HEK293T (cell line): ENCODE data around the gene TOP3A.
"Not testable (repeated sequence)": the region's sequence is repeated elsewhere in the genome, so short reads cannot be mapped to it uniquely, and the experiment has no call there.

ENCODE experiments used
- CTCF ChIA-PET: fragments of 350-600 bp; formaldehyde crosslinking; extraction: SDS; loops from one replicate; lab custom pipeline; 2021; ENCODE audit warnings: antibody characterized with exemption, inconsistent platforms; lab: Yijun Ruan, JAX
- POLR2A ChIA-PET: fragments of 350-600 bp; formaldehyde crosslinking; extraction: SDS; loops from one replicate; lab custom pipeline; 2020; ENCODE audit warnings: antibody characterized with exemption, inconsistent platforms; lab: Yijun Ruan, JAX
- DNase-seq: peaks from one replicate; pipeline ENCODE4 v3.0.0; 2012; ENCODE audit warnings: mixed read lengths; ENCODE audit errors: extremely low spot score
- ARNT ChIP-seq: fragments of 450-650 bp; IDR thresholded peaks from 2 replicates; pipeline ENCODE4 v1.6.1; 2017; ENCODE audit warnings: mild to moderate bottlenecking
- BHLHE40 ChIP-seq: fragments of 450-650 bp; IDR thresholded peaks from 2 replicates; pipeline ENCODE4 v1.6.1; 2016; ENCODE audit warnings: mild to moderate bottlenecking, moderate library complexity, borderline replicate concordance
- CTBP1 ChIP-seq: fragments of 450-650 bp; IDR thresholded peaks from 2 replicates; pipeline ENCODE4 v1.6.1; 2016; ENCODE audit warnings: borderline replicate concordance
- ELF4 ChIP-seq: fragments of 450-650 bp; IDR thresholded peaks from 2 replicates; pipeline ENCODE4 v1.6.1; 2017; ENCODE audit warnings: antibody characterized with exemption
- FOXA1 ChIP-seq: fragments of 450-650 bp; IDR thresholded peaks from 2 replicates; pipeline ENCODE4 v1.6.1; 2016; ENCODE audit warnings: mild to moderate bottlenecking
- FOXK2 ChIP-seq: fragments of 450-650 bp; IDR thresholded peaks from 2 replicates; pipeline ENCODE4 v1.6.1; 2016; ENCODE audit warnings: mild to moderate bottlenecking
- FOXM1 ChIP-seq: fragments of 450-650 bp; IDR thresholded peaks from 2 replicates; pipeline ENCODE4 v1.6.1; 2017; ENCODE audit warnings: mild to moderate bottlenecking, borderline replicate concordance
- HDGF ChIP-seq: fragments of 450-650 bp; IDR thresholded peaks from 2 replicates; pipeline ENCODE4 v1.6.1; 2017; ENCODE audit warnings: antibody characterized with exemption, borderline replicate concordance
- L3MBTL2 ChIP-seq: fragments of 450-650 bp; conservative IDR thresholded peaks from 2 replicates; pipeline ENCODE4 v1.6.1; 2016; ENCODE audit warnings: mild to moderate bottlenecking
- LEF1 ChIP-seq: fragments of 450-650 bp; IDR thresholded peaks from 2 replicates; pipeline ENCODE4 v1.6.1; 2017; ENCODE audit warnings: mild to moderate bottlenecking, borderline replicate concordance
- NFRKB ChIP-seq: fragments of 450-650 bp; IDR thresholded peaks from 2 replicates; pipeline ENCODE4 v1.6.1; 2016; ENCODE audit warnings: mild to moderate bottlenecking, moderate library complexity
- SP1 ChIP-seq: fragments of 450-650 bp; IDR thresholded peaks from 2 replicates; pipeline ENCODE4 v1.6.1; 2017
- SUZ12 ChIP-seq: fragments of 450-650 bp; IDR thresholded peaks from 2 replicates; pipeline ENCODE4 v1.6.1; 2016; ENCODE audit warnings: mild to moderate bottlenecking
- TARDBP ChIP-seq: fragments of 450-650 bp; IDR thresholded peaks from 2 replicates; pipeline ENCODE4 v1.6.1; 2016
- ZNF384 ChIP-seq: fragments of 450-650 bp; IDR thresholded peaks from 2 replicates; pipeline ENCODE4 v1.6.1; 2016
- TF ChIP-seq, protein P1 (sequence below): fragments of 450-650 bp; IDR thresholded peaks from 2 replicates; pipeline ENCODE4 v1.6.1; 2016

The TOP3A gene

DNA sequence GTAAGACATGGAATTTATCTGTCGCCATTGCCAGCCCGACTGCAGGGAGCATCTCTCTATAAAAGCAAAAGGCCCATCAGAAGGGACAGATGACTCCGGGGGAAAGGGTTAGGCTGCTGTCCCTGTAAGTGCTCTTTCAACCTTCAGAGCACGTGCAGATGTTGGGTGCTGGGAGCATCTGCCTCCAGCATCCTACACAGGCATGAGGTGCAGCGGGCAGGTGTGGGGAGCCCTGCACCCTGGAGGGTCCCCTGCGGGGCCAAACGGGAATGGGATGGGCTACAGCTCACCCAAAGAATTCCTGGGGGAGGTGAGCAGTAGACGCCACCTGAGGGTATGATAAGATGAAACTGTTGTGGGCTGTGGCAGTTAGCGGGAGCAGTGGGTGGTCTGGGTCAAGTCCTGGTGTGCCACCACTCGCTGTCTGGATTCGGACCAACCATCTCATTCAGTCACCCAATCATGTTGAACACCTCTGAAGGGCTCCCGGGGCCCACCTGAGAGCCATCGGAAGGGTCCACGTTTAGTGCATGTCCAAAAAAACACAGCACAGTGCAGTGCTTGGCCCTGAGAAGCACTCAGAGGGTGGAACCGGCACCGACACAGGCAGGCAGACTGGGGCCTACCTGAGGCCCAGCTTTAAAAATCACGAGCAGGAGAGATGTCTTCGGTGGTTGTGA, 4.1 kb upstream of the TOP3A start:
- TF ChIP-seq BHLHE40 (no peak), NFRKB (no peak), L3MBTL2 (no peak), FOXK2 (no peak), CTBP1 (no peak), ELF4 (no peak), FOXA1 (no peak), TARDBP (no peak), ZNF384 (no peak), SUZ12 (no peak), SP1 (no peak), ARNT (no peak)
- TF ChIP-seq, protein P1, sequence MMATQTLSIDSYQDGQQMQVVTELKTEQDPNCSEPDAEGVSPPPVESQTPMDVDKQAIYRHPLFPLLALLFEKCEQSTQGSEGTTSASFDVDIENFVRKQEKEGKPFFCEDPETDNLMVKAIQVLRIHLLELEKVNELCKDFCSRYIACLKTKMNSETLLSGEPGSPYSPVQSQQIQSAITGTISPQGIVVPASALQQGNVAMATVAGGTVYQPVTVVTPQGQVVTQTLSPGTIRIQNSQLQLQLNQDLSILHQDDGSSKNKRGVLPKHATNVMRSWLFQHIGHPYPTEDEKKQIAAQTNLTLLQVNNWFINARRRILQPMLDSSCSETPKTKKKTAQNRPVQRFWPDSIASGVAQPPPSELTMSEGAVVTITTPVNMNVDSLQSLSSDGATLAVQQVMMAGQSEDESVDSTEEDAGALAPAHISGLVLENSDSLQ: no peak
- ChIA-PET CTCF (interaction anchor here (0.7 kb wide), 1 partner anchor 102 kb away, joined by 3 read pairs; no protein-coding TSS in a partner anchor), POLR2A (interaction anchor here (1.6 kb wide), 1 partner anchor 9 kb away, joined by 3 read pairs; no protein-coding TSS in a partner anchor)
- DNase-seq: no peak

DNA sequence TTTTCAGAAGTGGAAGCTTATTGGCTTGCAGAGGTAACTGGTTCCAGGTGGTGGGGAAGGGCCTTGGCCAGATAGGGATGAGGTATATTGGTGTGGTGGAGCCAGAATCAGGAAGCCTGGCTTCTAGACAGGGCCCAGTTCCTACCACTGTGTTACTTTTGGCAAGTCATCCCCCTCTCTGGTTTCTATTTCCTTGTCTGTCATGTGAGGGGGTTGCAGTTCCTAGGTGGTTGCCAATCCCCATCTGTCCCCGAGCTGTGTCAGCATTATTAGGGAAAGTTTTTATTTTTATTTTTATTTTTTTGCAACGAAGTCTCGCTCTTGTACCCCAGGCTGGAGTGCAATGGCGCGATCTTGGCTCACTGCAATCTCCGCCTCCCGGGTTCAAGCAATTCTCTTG, 3.3 kb upstream of the TOP3A start:
- no peak for TF ChIP-seq L3MBTL2
- TF ChIP-seq ZNF384: no peak
- TF ChIP-seq TARDBP: no peak
- no peak for TF ChIP-seq ARNT
- DNase-seq: no peak
- POLR2A ChIA-PET: no interaction called here
- CTCF ChIA-PET: no interaction called here

GRCh38 chr17:18315961-18316360, 1.2 kb upstream of the TOP3A start:
- ChIA-PET POLR2A (no interaction called here), CTCF (no interaction called here)
- TF ChIP-seq, protein P1: no peak
- TF ChIP-seq TARDBP: no peak
- no peak for DNase-seq

DNA sequence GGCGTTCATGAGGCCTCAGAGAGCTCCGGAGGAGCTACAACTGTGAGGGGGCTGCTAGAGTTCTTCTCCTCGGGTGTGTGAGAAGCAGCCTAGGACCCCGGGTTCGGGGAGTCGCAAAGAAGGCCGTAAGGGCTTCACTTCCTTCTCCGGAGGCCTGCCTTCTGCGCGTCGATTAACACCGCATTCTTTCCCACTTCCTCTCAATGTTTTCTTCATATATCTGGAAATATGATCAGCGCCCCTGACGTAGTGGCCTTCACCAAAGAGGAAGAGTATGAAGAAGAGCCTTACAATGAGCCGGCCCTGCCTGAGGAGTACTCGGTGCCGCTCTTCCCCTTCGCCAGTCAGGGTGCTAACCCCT, 748 bp upstream of the TOP3A start:
- TF ChIP-seq ARNT (no peak), ELF4 (no peak), HDGF (no peak), L3MBTL2 (no peak), BHLHE40 (no peak), NFRKB (no peak), SP1 (no peak), CTBP1 (no peak), FOXA1 (no peak), ZNF384 (no peak), SUZ12 (no peak), LEF1 (no peak), FOXK2 (no peak), TARDBP (no peak)
- TF ChIP-seq, protein P1: no peak
- ChIA-PET POLR2A (no interaction called here), CTCF (no interaction called here)
- DNase-seq: no peak

DNA sequence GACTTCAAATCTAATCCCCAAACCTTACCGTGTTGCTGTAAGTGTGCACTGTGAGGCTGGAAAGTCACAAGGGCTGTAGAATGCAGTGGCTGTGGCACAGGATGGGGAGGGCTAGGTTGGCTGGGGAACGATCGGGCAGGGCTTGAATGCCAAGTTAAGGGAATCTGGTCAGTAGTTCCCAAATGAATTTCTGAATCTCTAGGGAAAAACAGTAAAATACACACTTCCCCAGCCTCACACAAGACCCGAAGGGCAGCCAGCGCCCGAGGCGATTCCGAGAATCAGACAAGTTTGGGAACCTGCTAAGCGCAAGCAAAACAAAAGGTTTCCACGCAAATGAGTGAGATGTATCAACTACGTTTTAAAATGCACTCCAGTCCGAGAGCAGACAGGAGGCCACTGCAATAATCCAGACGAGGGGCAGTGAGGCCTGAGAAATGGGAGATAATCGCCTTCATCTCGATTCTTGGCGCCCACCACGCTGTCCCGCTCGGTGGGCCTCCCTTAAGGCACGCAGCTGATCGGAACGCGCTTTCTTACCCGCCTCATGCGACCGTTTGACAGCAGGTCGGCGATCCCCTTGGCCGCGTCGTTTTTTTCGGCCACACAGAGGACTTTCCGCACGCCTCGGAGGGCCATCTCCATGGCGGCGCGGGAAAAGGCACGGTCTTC, 599 bp downstream of the TOP3A start:
- TF ChIP-seq BHLHE40: no peak
- TF ChIP-seq L3MBTL2: peak; percentile 87
- no peak for DNase-seq
- ChIA-PET POLR2A (interaction anchor here (0.9 to 1.4 kb wide), 11 partner anchors 9 to 131 kb away, joined by 3 to 8 read pairs (median 3); partner anchors contain the start of genes ALKBH5 and LLGL1), CTCF (interaction anchor here (1.0 kb wide), 1 partner anchor 13 kb away, joined by 3 read pairs; no protein-coding TSS in a partner anchor)

DNA sequence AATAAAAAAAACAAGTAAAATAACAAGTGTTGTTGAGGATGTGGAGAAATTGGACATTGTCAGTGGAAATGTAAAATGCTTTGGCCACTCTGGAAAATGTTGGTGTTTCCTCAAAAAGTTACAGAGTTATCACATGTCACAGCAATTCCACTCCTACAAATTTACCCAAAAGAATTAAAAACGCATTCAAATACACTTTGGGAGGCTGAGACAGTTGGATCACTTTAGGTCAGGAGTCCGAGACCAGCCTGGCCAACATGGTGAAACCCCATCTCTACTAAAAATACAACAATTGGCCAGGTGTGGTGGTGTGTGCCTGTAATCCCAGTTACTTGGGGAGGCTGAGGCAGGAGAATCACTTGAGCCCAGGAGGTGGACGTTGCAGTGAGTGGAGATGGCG, 5.6 kb downstream of the TOP3A start:
- no peak for TF ChIP-seq L3MBTL2
- TF ChIP-seq ARNT: no peak
- TF ChIP-seq ELF4: no peak
- TF ChIP-seq BHLHE40: no peak
- TF ChIP-seq TARDBP: no peak
- TF ChIP-seq ZNF384: no peak
- TF ChIP-seq LEF1: no peak
- TF ChIP-seq SP1: no peak
- no peak for TF ChIP-seq FOXM1
- no peak for TF ChIP-seq FOXK2
- TF ChIP-seq FOXA1: no peak
- TF ChIP-seq HDGF: no peak
- TF ChIP-seq CTBP1: no peak
- TF ChIP-seq NFRKB: no peak
- TF ChIP-seq, protein P1: no peak
- no peak for TF ChIP-seq SUZ12
- POLR2A ChIA-PET: no interaction called here
- CTCF ChIA-PET: no interaction called here
- DNase-seq: no peak

GRCh38 chr17:18303206-18303605, 11.6 kb downstream of the TOP3A start:
- POLR2A ChIA-PET, DNase-seq, CTCF ChIA-PET: not testable (repeated sequence)
